Stomach (tissue), 9 donors: ENCODE results near the gene SLITRK3. TPM values are rescaled to one million over a fixed set of nuclear protein-coding genes. Genes with fewer than 3 reads are reported as not detected.

Experiments used
- DNase-seq, 2 donors: peaks; one replicate each; pipeline versions ENCODE4 v3.0.0 to v3.0.0-alpha.2; 2013 to 2019
- H3K27ac ChIP-seq, 5 donors: fragments of 200-600 bp in 4 of 5; sonication (generic) in 4 of 5; one replicate each; pipeline ENCODE4 v1.5.1; 2013 to 2019; ENCODE audit warnings: mild to moderate bottlenecking in 1 of 5, moderate library complexity in 1 of 5
- H3K27me3 ChIP-seq, 3 donors: fragments of 200-600 bp; sonication (generic); one replicate each; pipeline ENCODE4 v1.5.1; 2017 to 2019; ENCODE audit warnings: mixed run types in 1 of 3
- H3K36me3 ChIP-seq, 4 donors: fragments of 200-600 bp; sonication (generic); 1 replicate in 3 of 4; 2 replicates in 1 of 4; pipeline ENCODE4 v1.5.1; 2016 to 2019
- H3K4me1 ChIP-seq, 4 donors: fragments of 200-600 bp; sonication (generic); one replicate each; pipeline ENCODE4 v1.5.1; 2016 to 2019
- H3K4me3 ChIP-seq, 4 donors: fragments of 200-600 bp; sonication (generic) in 3 of 4; one replicate each; pipeline ENCODE4 v1.5.1; 2016 to 2019; ENCODE audit warnings: mild to moderate bottlenecking in 1 of 4
- H3K9me3 ChIP-seq, 4 donors: fragments of 200-600 bp; sonication (generic); one replicate each; pipeline ENCODE4 v1.5.1; 2016 to 2019
- CTCF ChIP-seq, 7 experiments: fragments of 450-650 bp in 4 of 7; fragments of 200-600 bp in 3 of 7; sonication (generic) in 3 of 7; IDR thresholded peaks; one replicate each; pipeline ENCODE4 v1.5.1; 2016 to 2019; ENCODE audit warnings: antibody characterized with exemption in 7 of 7, control low read depth in 2 of 7, mild to moderate bottlenecking in 1 of 7
- EP300 ChIP-seq: sonication (generic); formaldehyde crosslinking; IDR thresholded peaks from one replicate; pipeline ENCODE4 v1.6.1; 2017; ENCODE audit warnings: antibody characterized with exemption
- POLR2A ChIP-seq, 4 donors: fragments of 450-650 bp; IDR thresholded peaks; one replicate each; pipeline ENCODE4 v1.6.1; 2016; ENCODE audit warnings: antibody characterized with exemption in 4 of 4, control low read depth in 2 of 4, mild to moderate bottlenecking in 1 of 4, moderate library complexity in 1 of 4
- POLR2AphosphoS5 ChIP-seq, 3 donors: sonication (generic); formaldehyde crosslinking; IDR thresholded peaks; one replicate each; pipeline ENCODE4 v1.6.1; 2016; ENCODE audit warnings: antibody characterized with exemption in 3 of 3
- WGBS, 5 donors: extraction: QIAGEN DNeasy Blood & Tissue Kit in 3 of 5; methylation state at CpG; one replicate each; pipeline versions ENCODE4 v1.1.5 to v1.1.7; 2013 to 2018; 5-methylcytosine and 5-hydroxymethylcytosine counted together
- intact Hi-C: fragments of 100-400 bp; cut with DNase I; formaldehyde crosslinking; loops from one replicate; pipeline ENCODE4 v1.15.1; 2023; ENCODE audit warnings: low total_unique reads
- polyA plus RNA-seq, 3 donors: library from polyadenylated mRNA; stranded (reverse); fragments of 200-250 nt; gene quantifications; one replicate each; pipeline ENCODE4 v1.2.3, GENCODE V29; 2013
- total RNA-seq, 5 donors: library from RNA; depleted of rRNA; stranded (reverse); fragments of >200 nt; gene quantifications; one replicate each; pipeline versions ENCODE4 v1.1.0 to v1.2.3, GENCODE V29; 2014 to 2016
- donor health status: healthy with polysubstance abuse.
- donor health status: Bipolar disorder and iron deficiency.
- donor health status: healthy.

The SLITRK3 gene
- total and polyA plus RNA-seq, 8 donors, result 0.06 to 2.6 (median 0.60) TPM; not detected in 4

DNA sequence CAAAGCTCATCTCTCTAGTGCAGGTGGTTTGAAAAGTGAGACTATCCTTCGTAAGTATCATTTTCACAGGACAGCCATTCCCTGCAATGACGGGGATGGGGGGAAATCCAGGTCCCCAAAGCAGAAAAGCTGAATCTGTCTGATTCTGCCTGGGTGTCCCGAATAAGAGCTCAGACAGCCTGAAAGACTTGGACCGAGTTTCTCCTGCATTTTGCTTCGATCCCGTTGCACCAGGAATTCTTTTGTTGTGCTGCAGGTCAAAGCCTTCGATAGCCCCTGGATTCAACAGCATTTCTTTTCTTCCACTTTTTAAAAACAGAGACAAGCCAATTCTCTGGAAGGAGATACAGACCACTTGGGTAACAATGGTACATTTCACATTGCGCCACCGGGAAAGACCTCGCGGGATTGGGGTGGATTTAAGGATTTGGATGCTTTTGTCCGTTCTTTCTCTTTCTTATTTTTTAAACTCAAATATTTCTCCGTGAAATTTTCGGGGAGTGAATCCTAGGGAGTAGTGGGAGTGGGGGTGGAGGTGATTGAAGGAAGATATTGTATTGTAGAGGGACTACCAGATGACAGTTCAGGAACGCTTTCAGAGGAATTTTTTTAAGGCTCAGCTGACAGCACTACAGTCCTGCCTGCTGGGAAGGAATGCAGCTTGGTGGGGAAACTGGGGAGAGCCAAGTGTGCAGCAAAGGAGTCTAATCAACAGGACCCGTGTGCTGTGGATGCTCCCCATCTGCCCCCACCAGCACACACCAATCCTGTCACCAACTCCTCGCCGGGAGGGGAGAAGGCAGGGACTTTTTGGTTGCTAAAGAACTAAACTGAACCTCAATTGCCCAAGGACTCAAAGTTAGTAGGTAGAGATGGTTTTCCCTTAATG lies 2.6 kb downstream of the SLITRK3 start:
- 4 to 9% (median 7%) methylated on average over 18 of the region's 18 CpGs for WGBS, 5 donors
- Histone ChIP-seq H3K9me3 (no peaks in the 10 kb centered on the region), H3K4me1 (peaks cover 16 to 51% (median 38%) of the 10 kb centered on the region in 4 donors), H3K36me3 (no peaks in the 10 kb centered on the region), H3K27ac (no peak overlapping the region), H3K4me3 (peak overlapping the region; percentile 0 to 23 (median 12)), H3K27me3 (peaks cover 4 to 64% (median 57%) of the 10 kb centered on the region in 3 donors)
- no peak for TF ChIP-seq EP300
- TF ChIP-seq POLR2A (IDR thresholded peaks at IDR 0.05), result no peak
- no peak for TF ChIP-seq CTCF (IDR thresholded peaks at IDR 0.05)
- no peak for TF ChIP-seq POLR2AphosphoS5 (IDR thresholded peaks at IDR 0.05)
- intact Hi-C loops, result no loop called here
- peak in 1 of 2 donors; percentile 42 for DNase-seq

- peaks cover 4 to 55% (median 55%) of the 10 kb centered on the region in 3 donors for H3K27me3 ChIP-seq
- 3 to 12% (median 7%) methylated on average over 14 of the region's 14 CpGs for WGBS, 5 donors
- peak in 1 of 2 donors; percentile 43 for DNase-seq
- H3K36me3 ChIP-seq, result no peaks in the 10 kb centered on the region
- H3K4me3 ChIP-seq, result peak overlapping the region in 3 of 4 donors; percentile 1 to 23 (median 7)
- H3K27ac ChIP-seq, result no peak overlapping the region
- H3K4me1 ChIP-seq, result peaks cover 16 to 51% (median 38%) of the 10 kb centered on the region in 4 donors
- intact Hi-C loops, result no loop called here
- TF ChIP-seq EP300 (no peak), CTCF (IDR thresholded peaks at IDR 0.05) (no peak), POLR2AphosphoS5 (IDR thresholded peaks at IDR 0.05) (no peak), POLR2A (IDR thresholded peaks at IDR 0.05) (no peak)
- no peaks in the 10 kb centered on the region for H3K9me3 ChIP-seq
Measured at GRCh38 chr3:165192610-165193192, 3.5 kb downstream of the SLITRK3 start.

DNA sequence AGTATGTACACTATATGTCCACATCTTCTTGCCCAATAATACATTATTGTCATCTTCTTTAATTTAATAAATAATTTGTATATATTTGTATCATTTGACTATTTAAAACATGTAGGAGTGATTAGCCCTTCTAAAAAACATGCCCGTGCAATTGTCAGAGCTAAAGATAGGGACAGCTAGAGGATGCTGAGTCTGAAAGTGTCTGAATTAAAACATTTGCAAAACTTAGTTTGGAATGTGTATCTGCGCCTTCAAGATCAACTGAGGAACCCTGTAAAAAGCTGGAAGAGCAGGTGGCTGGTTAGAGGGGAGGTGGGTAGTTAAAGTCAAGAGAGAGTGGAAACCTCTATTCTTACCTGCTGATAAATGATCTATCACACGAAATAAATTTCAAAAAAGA lies 4.7 kb downstream of the SLITRK3 start:
- Histone ChIP-seq H3K9me3 (no peaks in the 10 kb centered on the region), H3K27ac (no peak overlapping the region), H3K4me3 (no peak overlapping the region), H3K27me3 (peaks cover 4 to 43% (median 43%) of the 10 kb centered on the region in 3 donors), H3K36me3 (no peaks in the 10 kb centered on the region), H3K4me1 (peaks cover 12 to 40% (median 30%) of the 10 kb centered on the region in 4 donors)
- TF ChIP-seq CTCF (IDR thresholded peaks at IDR 0.05), result no peak
- no peak for TF ChIP-seq EP300
- no peak for TF ChIP-seq POLR2AphosphoS5 (IDR thresholded peaks at IDR 0.05)
- no peak for TF ChIP-seq POLR2A (IDR thresholded peaks at IDR 0.05)
- DNase-seq, result no peak
- 44 to 56% (median 48%) methylated on average over 3 of the region's 3 CpGs for WGBS, 5 donors
- intact Hi-C loops, result no loop called here

DNA sequence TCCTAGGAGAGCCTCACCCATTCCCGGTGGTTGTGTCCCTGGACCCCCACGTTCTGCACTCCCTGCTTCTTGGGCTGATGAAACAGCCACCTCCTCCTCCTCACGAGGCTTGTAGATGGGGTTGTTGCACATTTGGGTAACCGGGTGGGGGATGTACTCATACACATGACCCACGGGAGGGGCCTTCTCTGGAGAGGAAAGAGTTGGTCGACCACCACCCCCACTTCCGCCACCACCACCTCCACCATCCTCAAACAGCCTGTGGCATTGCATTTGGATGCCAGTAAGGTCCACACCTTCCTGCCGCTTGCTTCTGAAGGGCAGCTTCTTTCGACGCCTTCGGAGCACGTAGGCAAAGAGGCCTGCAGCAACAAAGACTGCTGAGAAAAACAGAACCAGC lies 7.7 kb downstream of the SLITRK3 start:
- no peaks in the 10 kb centered on the region for H3K9me3 ChIP-seq
- no peak overlapping the region for H3K4me3 ChIP-seq
- peaks cover 0 to 15% (median 7%) of the 10 kb centered on the region in 4 donors for H3K4me1 ChIP-seq
- WGBS, 5 donors, result 82 to 93% (median 87%) methylated on average over 12 of the region's 12 CpGs
- H3K27me3 ChIP-seq, result peaks cover 0 to 12% (median 12%) of the 10 kb centered on the region in 3 donors
- H3K27ac ChIP-seq, result no peak overlapping the region
- H3K36me3 ChIP-seq, result no peaks in the 10 kb centered on the region
- no peak for TF ChIP-seq CTCF (IDR thresholded peaks at IDR 0.05)
- TF ChIP-seq POLR2A (IDR thresholded peaks at IDR 0.05), result no peak
- TF ChIP-seq EP300, result no peak
- TF ChIP-seq POLR2AphosphoS5 (IDR thresholded peaks at IDR 0.05), result no peak
- DNase-seq, result no peak
- intact Hi-C loops, result no loop called here
